Psoas muscle (tissue), 8 donors: Measurements from ENCODE around the gene SIRPD. TPM values are rescaled to one million over a fixed set of nuclear protein-coding genes. Genes with fewer than 3 reads are reported as not detected.
"Not testable (repeated sequence)": the region's sequence is repeated elsewhere in the genome, so short reads cannot be mapped to it uniquely, and the experiment has no call there.

ENCODE experiments used
- ATAC-seq, 4 donors: fragments of 200-7000 bp; cut with Tn5 transposase; one replicate each; pipeline ENCODE4 v1.9.1; 2020; ENCODE audit warnings: moderate library complexity in 3 of 4, mild to moderate bottlenecking in 2 of 4
- DNase-seq, 2 donors: peaks; one replicate each; pipeline ENCODE4 v3.0.0-alpha.2; 2020
- H3K27ac ChIP-seq: fragments of 200-600 bp; one replicate; pipeline ENCODE4 v1.8.0; 2022
- H3K27me3 ChIP-seq, 3 donors: fragments of 200-600 bp in 1 of 3; one replicate each; pipeline versions ENCODE4 v1.6.1 to v1.8.0; 2013 to 2022; ENCODE audit warnings: low read length in 2 of 3, mild to moderate bottlenecking in 2 of 3, moderate library complexity in 1 of 3; ENCODE audit not compliant: insufficient read depth in 3 of 3
- H3K36me3 ChIP-seq, 2 donors: fragments of 200-600 bp in 1 of 2; one replicate each; pipeline versions ENCODE4 v1.6.1 to v1.8.0; 2013 to 2022; ENCODE audit warnings: low read depth in 1 of 2, mild to moderate bottlenecking in 1 of 2, moderate library complexity in 1 of 2; ENCODE audit not compliant: insufficient read depth in 1 of 2
- H3K4me1 ChIP-seq: fragments of 200-600 bp; one replicate; pipeline ENCODE4 v1.8.0; 2022
- H3K4me3 ChIP-seq: fragments of 200-600 bp; one replicate; pipeline ENCODE4 v1.8.0; 2022; ENCODE audit warnings: mild to moderate bottlenecking
- H3K9me3 ChIP-seq: fragments of 200-600 bp; one replicate; pipeline ENCODE4 v1.8.0; 2022
- CTCF ChIP-seq: fragments of 200-600 bp; IDR thresholded peaks from one replicate; pipeline ENCODE4 v1.8.0; 2022; ENCODE audit warnings: antibody characterized with exemption
- WGBS, 3 donors: extraction: QIAGEN DNeasy Blood & Tissue Kit; methylation state at CpG; one replicate each; pipeline versions ENCODE4 v1.1.6 to v1.1.7; 2013; 5-methylcytosine and 5-hydroxymethylcytosine counted together
- intact Hi-C, 2 donors: fragments of 100-400 bp; cut with DNase I; formaldehyde crosslinking; loops; one replicate each; pipeline versions ENCODE4 v1.11.0 to v1.14.2; 2022
- polyA plus RNA-seq, 3 donors: library from polyadenylated mRNA; stranded (reverse); fragments of 200-250 nt; gene quantifications; one replicate each; pipeline ENCODE4 v1.2.3, GENCODE V29; 2013
- total RNA-seq, 4 donors: library from RNA; stranded (reverse); fragmentation: NEBNext Ultra II Directional in 2 of 4; extraction: Animal tissue kit (Norgen Biotek cat#: 25700) in 2 of 4; gene quantifications; one replicate each; pipeline versions ENCODE4 v1.2.1 to v1.2.4, GENCODE V29; 2021 to 2023
- donor health status: healthy with polysubstance abuse.
- donor health status: DM: no; HTN: no; CAD: no; lungs with moderate emphysema.
- donor health status: Bipolar disorder and iron deficiency.
- donor health status: healthy.
- donor health status: DM: yes; HTN: yes; CAD: no.
- donor health status: DM: no; HTN: no; CAD: no.
- donor health status: DM: no; HTN: no; CAD: no.
- donor health status: DM: yes; HTN: yes; CAD: no.

The SIRPD gene
- total and polyA plus RNA-seq, 7 donors: not detected

- no peak for TF ChIP-seq CTCF
- Histone ChIP-seq H3K9me3 (no peaks in the 10 kb centered on the region), H3K36me3 (no peaks in the 10 kb centered on the region), H3K4me1 (no peaks in the 10 kb centered on the region), H3K4me3 (no peak overlapping the region), H3K27me3 (no peaks in the 10 kb centered on the region), H3K27ac (no peak overlapping the region)
- ATAC-seq: no peak
- intact Hi-C loops: no loop called here
- WGBS, 3 donors: 68% methylated on average over 3 of the region's 3 CpGs; no CpG with 5 or more reads in 2 of the 3 donors
- no peak for DNase-seq
Observed at GRCh38 chr20:1587781-1588532, 30.5 kb upstream of the SIRPD start.

- no peaks in the 10 kb centered on the region for H3K9me3 ChIP-seq
- no peaks in the 10 kb centered on the region for H3K27me3 ChIP-seq
- no peaks in the 10 kb centered on the region for H3K36me3 ChIP-seq
- 90 to 94% (median 92%) methylated on average over 6 of the region's 6 CpGs for WGBS, 3 donors
- intact Hi-C loops: no loop called here
- no peaks in the 10 kb centered on the region for H3K4me1 ChIP-seq
- H3K4me3 ChIP-seq: no peak overlapping the region
- DNase-seq (no peak), ATAC-seq (no peak)
- no peak for TF ChIP-seq CTCF
- H3K27ac ChIP-seq: no peak overlapping the region
Observed at GRCh38 chr20:1579488-1579887, 22.0 kb upstream of the SIRPD start.

GRCh38 chr20:1577906-1578305 is 20.4 kb upstream of the SIRPD start:
- H3K27ac ChIP-seq: no peak overlapping the region
- WGBS, 3 donors: 85 to 90% (median 86%) methylated on average over 3 to 4 of the region's 4 CpGs
- H3K4me1 ChIP-seq: no peaks in the 10 kb centered on the region
- H3K4me3 ChIP-seq: no peak overlapping the region
- H3K36me3 ChIP-seq: no peaks in the 10 kb centered on the region
- no peaks in the 10 kb centered on the region for H3K9me3 ChIP-seq
- no peak for TF ChIP-seq CTCF
- ATAC-seq (no peak), DNase-seq (no peak)
- H3K27me3 ChIP-seq: no peaks in the 10 kb centered on the region
- intact Hi-C loops: no loop called here

- H3K9me3 ChIP-seq, H3K4me1 ChIP-seq, DNase-seq, ATAC-seq, H3K36me3 ChIP-seq, H3K4me3 ChIP-seq, H3K27ac ChIP-seq, H3K27me3 ChIP-seq, intact Hi-C loops: not testable (repeated sequence)
- 50 to 67% (median 51%) methylated on average over 2 of the region's 2 CpGs for WGBS, 3 donors
Observed at GRCh38 chr20:1577313-1577712, 19.8 kb upstream of the SIRPD start.

- intact Hi-C loops: no loop called here
- Histone ChIP-seq H3K4me1 (no peaks in the 10 kb centered on the region), H3K36me3 (no peaks in the 10 kb centered on the region), H3K27ac (no peak overlapping the region), H3K4me3 (no peak overlapping the region), H3K27me3 (no peaks in the 10 kb centered on the region), H3K9me3 (no peaks in the 10 kb centered on the region)
- 76 to 91% (median 78%) methylated on average over 3 of the region's 3 CpGs for WGBS, 3 donors
- TF ChIP-seq CTCF: no peak
- DNase-seq (no peak), ATAC-seq (no peak)
Observed at GRCh38 chr20:1576641-1577040, 19.1 kb upstream of the SIRPD start.

- H3K27ac ChIP-seq, H3K27me3 ChIP-seq, ATAC-seq, H3K36me3 ChIP-seq, intact Hi-C loops, H3K4me3 ChIP-seq, DNase-seq, H3K4me1 ChIP-seq, H3K9me3 ChIP-seq: not testable (repeated sequence)
- WGBS, 3 donors: 75% methylated on average over 1 of the region's 1 CpG; no CpG with 5 or more reads in 2 of the 3 donors
Observed at GRCh38 chr20:1576003-1576402, 18.5 kb upstream of the SIRPD start.

- H3K27ac ChIP-seq, H3K4me1 ChIP-seq, ATAC-seq, H3K9me3 ChIP-seq, intact Hi-C loops, DNase-seq, H3K27me3 ChIP-seq, H3K4me3 ChIP-seq, H3K36me3 ChIP-seq: not testable (repeated sequence)
- WGBS, 3 donors: 78 to 86% (median 85%) methylated on average over 8 of the region's 8 CpGs
Observed at GRCh38 chr20:1571583-1571982, 14.1 kb upstream of the SIRPD start.
